Left ventricle myocardium inferior (tissue), 1 donor: ENCODE results near the gene MYEF2. TPM values are rescaled to one million over a fixed set of nuclear protein-coding genes. Genes with fewer than 3 reads are reported as not detected.

Source experiments
- DNase-seq: peaks from one replicate; pipeline ENCODE4 v3.0.0-alpha.2; 2020
- H3K27ac ChIP-seq: fragments of 200-600 bp; replicated peaks from 2 replicates; pipeline ENCODE4 v1.8.0; 2021
- H3K27me3 ChIP-seq: fragments of 200-600 bp; 2 replicates; pipeline ENCODE4 v1.8.0; 2021; ENCODE audit warnings: low read depth
- H3K36me3 ChIP-seq: fragments of 200-600 bp; 2 replicates; pipeline ENCODE4 v1.8.0; 2021
- H3K4me1 ChIP-seq: fragments of 200-600 bp; 2 replicates; pipeline ENCODE4 v1.8.0; 2021
- H3K4me3 ChIP-seq: fragments of 200-600 bp; 2 replicates; pipeline ENCODE4 v1.8.0; 2021; ENCODE audit warnings: mild to moderate bottlenecking, moderate library complexity
- H3K9me3 ChIP-seq: fragments of 200-600 bp; replicated peaks from 2 replicates; pipeline ENCODE4 v1.8.0; 2021
- CTCF ChIP-seq: fragments of 200-600 bp; IDR thresholded peaks from 2 replicates; pipeline ENCODE4 v1.8.0; 2021; ENCODE audit warnings: antibody characterized with exemption, mild to moderate bottlenecking, borderline replicate concordance
- intact Hi-C: fragments of 100-400 bp; cut with micrococcal nuclease; formaldehyde crosslinking; loops from one replicate; pipeline ENCODE4 v1.11.0; 2022
- total RNA-seq: library from RNA; stranded (reverse); fragmentation: NEBNext Ultra II Directional; extraction: Animal tissue kit (Norgen Biotek cat#: 25700); gene quantifications from one replicate; pipeline ENCODE4 v1.2.1, GENCODE V29; 2021
- donor health status: DM: no; HTN: yes; CAD: no; lungs with severe emphysema.

Gene MYEF2
- total RNA-seq, 1 donor from 2014 or later = 11.9 TPM

- peaks cover 3% of the 10 kb centered on the region for H3K9me3 ChIP-seq
- intact Hi-C loops = no loop called here
- no peak overlapping the region for H3K4me3 ChIP-seq
- H3K27me3 ChIP-seq = peaks cover 8% of the 10 kb centered on the region
- TF ChIP-seq CTCF = no peak
- no peaks in the 10 kb centered on the region for H3K36me3 ChIP-seq
- no peaks in the 10 kb centered on the region for H3K4me1 ChIP-seq
- DNase-seq = no peak
- no peak overlapping the region for H3K27ac ChIP-seq
Measured at GRCh38 chr15:48185529-48185928, 7.4 kb upstream of the MYEF2 start.

- H3K4me1 ChIP-seq = peaks cover 9% of the 10 kb centered on the region
- TF ChIP-seq CTCF = no peak
- H3K4me3 ChIP-seq = no peak overlapping the region
- no peaks in the 10 kb centered on the region for H3K36me3 ChIP-seq
- peaks cover 3% of the 10 kb centered on the region for H3K9me3 ChIP-seq
- H3K27me3 ChIP-seq = peaks cover 12% of the 10 kb centered on the region
- H3K27ac ChIP-seq = no peak overlapping the region
- no peak for DNase-seq
- intact Hi-C loops = no loop called here
Measured at GRCh38 chr15:48182749-48183148, 4.7 kb upstream of the MYEF2 start.

- H3K27me3 ChIP-seq = peaks cover 14% of the 10 kb centered on the region
- no peak overlapping the region for H3K27ac ChIP-seq
- intact Hi-C loops = no loop called here
- no peaks in the 10 kb centered on the region for H3K36me3 ChIP-seq
- DNase-seq = no peak
- peaks cover 22% of the 10 kb centered on the region for H3K4me1 ChIP-seq
- H3K4me3 ChIP-seq = peak overlapping the region; percentile 75
- peaks cover 5% of the 10 kb centered on the region for H3K9me3 ChIP-seq
- no peak for TF ChIP-seq CTCF
Measured at GRCh38 chr15:48178648-48178931, 495 bp upstream of the MYEF2 start.

- Histone ChIP-seq H3K4me1 (peaks cover 22% of the 10 kb centered on the region), H3K27ac (peak overlapping the region; percentile 60), H3K36me3 (no peaks in the 10 kb centered on the region), H3K4me3 (peak overlapping the region; percentile 75), H3K27me3 (peaks cover 14% of the 10 kb centered on the region), H3K9me3 (peaks cover 15% of the 10 kb centered on the region)
- intact Hi-C loops = no loop called here
- no peak for TF ChIP-seq CTCF
- no peak for DNase-seq
Measured at GRCh38 chr15:48177383-48177765, 721 bp downstream of the MYEF2 start.

GRCh38 chr15:48176957-48177356 lies 1.1 kb downstream of the MYEF2 start:
- H3K36me3 ChIP-seq = no peaks in the 10 kb centered on the region
- H3K27ac ChIP-seq = no peak overlapping the region
- intact Hi-C loops = no loop called here
- DNase-seq = no peak
- TF ChIP-seq CTCF = no peak
- peaks cover 18% of the 10 kb centered on the region for H3K9me3 ChIP-seq
- peaks cover 14% of the 10 kb centered on the region for H3K27me3 ChIP-seq
- peaks cover 22% of the 10 kb centered on the region for H3K4me1 ChIP-seq
- peak overlapping the region; percentile 75 for H3K4me3 ChIP-seq

GRCh38 chr15:48176112-48176511 lies 2.0 kb downstream of the MYEF2 start:
- H3K27ac ChIP-seq = no peak overlapping the region
- no peak for TF ChIP-seq CTCF
- no peak overlapping the region for H3K4me3 ChIP-seq
- peaks cover 18% of the 10 kb centered on the region for H3K9me3 ChIP-seq
- H3K4me1 ChIP-seq = peaks cover 22% of the 10 kb centered on the region
- no peaks in the 10 kb centered on the region for H3K36me3 ChIP-seq
- DNase-seq = no peak
- intact Hi-C loops = no loop called here
- peaks cover 14% of the 10 kb centered on the region for H3K27me3 ChIP-seq
